Adrenal gland (tissue), 19 donors: ENCODE data around the gene PARP14. TPM values are rescaled to one million over a fixed set of nuclear protein-coding genes. Genes with fewer than 3 reads are reported as not detected.
A peak's percentile ranks its signal among the peaks of the same experiment; 100 is the strongest.

Experiments
- DNase-seq, 7 donors: peaks; one replicate each; pipeline ENCODE4 v3.0.0-alpha.2; 2019 to 2020
- H3K27ac ChIP-seq, 5 donors: fragments of 200-600 bp; sonication (generic) in 4 of 5; 1 replicate in 3 of 5; 2 replicates in 2 of 5; pipeline versions ENCODE4 v1.5.1 to v1.8.0; 2016 to 2020; ENCODE audit warnings: mild to moderate bottlenecking in 1 of 5
- H3K27me3 ChIP-seq: fragments of 200-600 bp; 2 replicates; pipeline ENCODE4 v1.8.0; 2021
- H3K36me3 ChIP-seq, 2 donors: fragments of 200-600 bp; replicated peaks in 1 of 2; 1 replicate in 1 of 2; 2 replicates in 1 of 2; pipeline versions ENCODE4 v1.5.1 to v1.8.0; 2018 to 2022
- H3K4me1 ChIP-seq, 2 donors: fragments of 200-600 bp; replicated peaks in 1 of 2; 1 replicate in 1 of 2; 2 replicates in 1 of 2; pipeline versions ENCODE4 v1.5.1 to v1.8.0; 2018 to 2021
- H3K4me3 ChIP-seq, 4 donors: fragments of 200-600 bp; sonication (generic) in 3 of 4; one replicate each; pipeline ENCODE4 v1.5.1; 2016 to 2018
- H3K9me3 ChIP-seq, 3 donors: fragments of 200-600 bp; sonication (generic) in 1 of 3; replicated peaks in 1 of 3; 1 replicate in 2 of 3; 2 replicates in 1 of 3; pipeline versions ENCODE4 v1.5.1 to v1.8.0; 2016 to 2021
- CTCF ChIP-seq, 6 experiments: fragments of 450-650 bp in 4 of 6; fragments of 200-600 bp in 2 of 6; sonication (generic) in 1 of 6; IDR thresholded peaks; 1 replicate in 5 of 6; 2 replicates in 1 of 6; pipeline versions ENCODE4 v1.5.1 to v1.8.0; 2016 to 2021; ENCODE audit warnings: antibody characterized with exemption in 6 of 6, mild to moderate bottlenecking in 2 of 6, moderate library complexity in 1 of 6
- POLR2A ChIP-seq, 2 donors: fragments of 450-650 bp; IDR thresholded peaks; one replicate each; pipeline ENCODE4 v1.6.1; 2017; ENCODE audit warnings: antibody characterized with exemption in 2 of 2, mild to moderate bottlenecking in 2 of 2, moderate library complexity in 1 of 2
- whole genome bisulfite sequencing, 4 donors: extraction: QIAGEN DNeasy Blood & Tissue Kit in 2 of 4; methylation state at CpG; one replicate each; pipeline versions ENCODE4 v1.1.5 to v1.1.7; 2013 to 2017; 5-methylcytosine and 5-hydroxymethylcytosine counted together
- intact Hi-C, 2 donors: fragments of 100-400 bp; cut with DNase I; formaldehyde crosslinking; loops; one replicate each; pipeline versions ENCODE4 v1.14.1 to v1.15.0; 2022 to 2023
- long read RNA-seq, 10 donors: library from polyadenylated mRNA in 3 of 10; unstranded in 2 of 10; stranded (forward) in 1 of 10; transcript quantifications; one replicate each; pipeline ENCODE4 v2.0.0 and lab custom pipeline, GENCODE V29; 2021 to 2026
- polyA plus RNA-seq, 3 donors: library from polyadenylated mRNA; stranded (reverse); fragments of 200-250 nt in 2 of 3; fragments of 350-450 nt in 1 of 3; fragmentation: Illumina TruSeq in 1 of 3; extraction: RNeasy Lipid Tissue Mini Kit (QIAGEN cat#74804) in 1 of 3; gene quantifications; one replicate each; pipeline ENCODE4 v1.2.3, GENCODE V29; 2013 to 2014
- total RNA-seq, 9 donors: library from RNA; depleted of rRNA in 4 of 9; stranded (reverse); fragments of >200 nt in 4 of 9; fragments of 120-200 nt in 1 of 9; fragmentation: NEBNext Ultra II Directional in 1 of 9; extraction: Animal tissue kit (Norgen Biotek cat#: 25700) in 1 of 9; gene quantifications; one replicate each; pipeline versions ENCODE4 v1.1.0 to v1.2.4, GENCODE V29; 2013 to 2023
- donor health status: healthy with polysubstance abuse.
- donor health status: Bipolar disorder and iron deficiency.
- donor health status: DM: yes; HTN: yes; CAD: no.
- donor health status: DM: no; HTN: no; CAD: no.
- donor health status: DM: no; HTN: no; CAD: no.
- donor health status: DM: yes; HTN: yes; CAD: no.

Gene PARP14
- total RNA-seq (10 to 100 TPM; 30.8 to 90.2 (median 46.5) TPM), polyA plus RNA-seq (10 to 100 TPM; 17.4 to 24.1 (median 17.6) TPM)
- long read RNA-seq, donor 1: 0 reads
- long read RNA-seq, donor 2: 0 reads
- long read RNA-seq, donor 3: 0 reads
- long read RNA-seq, donor 4, partial matches to known transcripts: 11 of 14 reads
- long read RNA-seq, donor 4, other reads (novel, unspliced or antisense): 3 of 14 reads
- long read RNA-seq, donor 5, full-length matches to known transcripts: 3 of 10 reads
- long read RNA-seq, donor 5, partial matches to known transcripts: 1 of 10 reads
- long read RNA-seq, donor 5, other reads (novel, unspliced or antisense): 6 of 10 reads
- long read RNA-seq, donor 6, partial matches to known transcripts: 7 of 12 reads
- long read RNA-seq, donor 6, other reads (novel, unspliced or antisense): 5 of 12 reads
- long read RNA-seq, donor 7: 0 reads
- long read RNA-seq, donor 8, partial matches to known transcripts: 35 of 35 reads
- long read RNA-seq, donor 8, other reads (novel, unspliced or antisense): 0 of 35 reads
- long read RNA-seq, donor 9, partial matches to known transcripts: 16 of 16 reads
- long read RNA-seq, donor 9, other reads (novel, unspliced or antisense): 0 of 16 reads
- long read RNA-seq, donor 10: 0 reads

- 0 to 1% (median 0%) methylated on average over 37 to 63 of the region's 63 CpGs for WGBS, 4 donors
- H3K27me3 ChIP-seq: no peaks in the 10 kb centered on the region
- no peaks in the 10 kb centered on the region for H3K36me3 ChIP-seq
- intact Hi-C loops: loop anchor here (5.0 to 10.0 kb wide), 3 partner anchors 113 to 296 kb away; partner anchors contain the start of genes FAM162A (in 1 of the 2) and MIX23 (in 1 of the 2)
- H3K4me3 ChIP-seq: peak within 1 kb of the TSS; percentile 82 to 100 (median 98)
- TF ChIP-seq CTCF (IDR thresholded peaks at IDR 0.05) (peak in 3 of 6 experiments; percentile 18 to 28 (median 23)), POLR2A (IDR thresholded peaks at IDR 0.05) (peak; percentile 44 to 69)
- peak within 1 kb of the TSS; percentile 90 to 99 (median 95) for H3K27ac ChIP-seq
- no peaks in the 10 kb centered on the region for H3K9me3 ChIP-seq
- peaks cover 8 to 38% of the 10 kb centered on the region in 2 donors for H3K4me1 ChIP-seq
- peak; percentile 79 to 90 (median 82) for DNase-seq
Measured at GRCh38 chr3:122680475-122681283, at the start of gene PARP14. Gene PARP14 (plus strand): TSS chr3:122680839. CDS start chr3:122680884, 45 bp downstream.

- no peak for DNase-seq
- no peaks in the 10 kb centered on the region for H3K4me1 ChIP-seq
- TF ChIP-seq CTCF (IDR thresholded peaks at IDR 0.05): no peak
- no peak for TF ChIP-seq POLR2A (IDR thresholded peaks at IDR 0.05)
- no peaks in the 10 kb centered on the region for H3K27me3 ChIP-seq
- H3K4me3 ChIP-seq: no peak overlapping the region
- intact Hi-C loops: no loop called here
- no peaks in the 10 kb centered on the region for H3K36me3 ChIP-seq
- H3K27ac ChIP-seq: no peak overlapping the region
- WGBS, 4 donors: 43 to 66% (median 55%) methylated on average over 5 of the region's 5 CpGs
- H3K9me3 ChIP-seq: no peaks in the 10 kb centered on the region
Measured at GRCh38 chr3:122635789-122636188, 44.9 kb upstream of the PARP14 start.

GRCh38 chr3:122636697-122637096, 43.9 kb upstream of the PARP14 start:
- no peak for DNase-seq
- Histone ChIP-seq H3K36me3 (no peaks in the 10 kb centered on the region), H3K27ac (no peak overlapping the region), H3K27me3 (no peaks in the 10 kb centered on the region), H3K4me3 (no peak overlapping the region), H3K9me3 (no peaks in the 10 kb centered on the region), H3K4me1 (no peaks in the 10 kb centered on the region)
- TF ChIP-seq POLR2A (IDR thresholded peaks at IDR 0.05) (no peak), CTCF (IDR thresholded peaks at IDR 0.05) (no peak)
- 43 to 53% (median 46%) methylated on average over 2 to 3 of the region's 3 CpGs for WGBS, 4 donors
- intact Hi-C loops: no loop called here
